ENCODE results near the gene NUP54.

NUP54 gene

GRCh38 chr4:76141241-76141640 lies 7.0 kb downstream of the NUP54 start:
- no peak for DNase-seq

- no peak for DNase-seq
These were observed 20.4 kb downstream of the NUP54 start for GRCh38 chr4:76127754-76128153.

GRCh38 chr4:76125816-76126215 lies 22.4 kb downstream of the NUP54 start:
- DNase-seq: no peak

GRCh38 chr4:76120199-76120598 lies 28.0 kb downstream of the NUP54 start:
- DNase-seq: no peak

- peak; percentile 52 for DNase-seq
These were observed 30.7 kb downstream of the NUP54 start for GRCh38 chr4:76117536-76117935.

- no peak for DNase-seq
These were observed 31.4 kb downstream of the NUP54 start for GRCh38 chr4:76116821-76117220.

GRCh38 chr4:76108467-76109181 lies 39.6 kb downstream of the NUP54 start:
- peak; percentile 14 for DNase-seq

- DNase-seq: no peak
These were observed 41.8 kb downstream of the NUP54 start for GRCh38 chr4:76106442-76106841.

- DNase-seq: no peak
These were observed 42.5 kb downstream of the NUP54 start for GRCh38 chr4:76105652-76106051.

- DNase-seq: no peak
These were observed 52.1 kb downstream of the NUP54 start for GRCh38 chr4:76096076-76096475.

- DNase-seq: no peak
These were observed 52.6 kb downstream of the NUP54 start for GRCh38 chr4:76095568-76095967.

- DNase-seq: no peak
These were observed 57.1 kb downstream of the NUP54 start for GRCh38 chr4:76091052-76091451.

- DNase-seq: peak; percentile 33
These were observed 57.9 kb downstream of the NUP54 start for GRCh38 chr4:76090241-76090691.

- DNase-seq: no peak
These were observed 59.5 kb downstream of the NUP54 start for GRCh38 chr4:76088719-76089118.

- peak; percentile 52 for DNase-seq
These were observed 61.0 kb downstream of the NUP54 start for GRCh38 chr4:76087007-76087769.

- DNase-seq: no peak
These were observed 63.7 kb downstream of the NUP54 start for GRCh38 chr4:76084542-76084941.

- no peak for DNase-seq
These were observed 64.7 kb downstream of the NUP54 start for GRCh38 chr4:76083386-76083988.

- DNase-seq: no peak
These were observed 70.1 kb downstream of the NUP54 start for GRCh38 chr4:76078033-76078613.

- DNase-seq: no peak
These were observed 73.1 kb downstream of the NUP54 start for GRCh38 chr4:76074993-76075600.

- DNase-seq: no peak
These were observed 73.7 kb downstream of the NUP54 start, which contains the start of gene ART3 for GRCh38 chr4:76074468-76074867. Gene ART3, plus strand, starts transcription at chr4:76074709. Its CDS starts 1,181 bp downstream, at chr4:76075890.

- no peak for DNase-seq
These were observed 75.4 kb downstream of the NUP54 start for GRCh38 chr4:76072760-76073159.

GRCh38 chr4:76067652-76068286 lies 80.4 kb downstream of the NUP54 start:
- DNase-seq: peak; percentile 85
